Measurements from ENCODE around the gene NCOR1.
"Not testable (repeated sequence)": the region's sequence is repeated elsewhere in the genome, so short reads cannot be mapped to it uniquely, and the experiment has no call there.

Gene NCOR1

DNA sequence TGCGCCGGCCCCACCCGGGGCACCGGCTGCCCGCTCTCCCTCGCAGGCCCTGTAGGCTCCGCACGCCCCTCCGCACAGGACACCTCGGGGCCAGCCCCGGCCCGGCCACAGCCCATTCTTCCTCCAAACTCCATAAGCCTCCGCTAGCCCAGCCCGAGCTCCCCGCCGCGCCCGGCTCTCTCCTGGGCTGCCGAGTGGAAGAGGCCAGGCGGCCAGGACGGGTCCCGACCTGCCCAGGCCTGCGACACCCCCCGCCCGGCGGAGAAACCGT lies 397 bp downstream of the NCOR1 start:
- no peak for DNase-seq (ENCODE audit: low read depth)

DNA sequence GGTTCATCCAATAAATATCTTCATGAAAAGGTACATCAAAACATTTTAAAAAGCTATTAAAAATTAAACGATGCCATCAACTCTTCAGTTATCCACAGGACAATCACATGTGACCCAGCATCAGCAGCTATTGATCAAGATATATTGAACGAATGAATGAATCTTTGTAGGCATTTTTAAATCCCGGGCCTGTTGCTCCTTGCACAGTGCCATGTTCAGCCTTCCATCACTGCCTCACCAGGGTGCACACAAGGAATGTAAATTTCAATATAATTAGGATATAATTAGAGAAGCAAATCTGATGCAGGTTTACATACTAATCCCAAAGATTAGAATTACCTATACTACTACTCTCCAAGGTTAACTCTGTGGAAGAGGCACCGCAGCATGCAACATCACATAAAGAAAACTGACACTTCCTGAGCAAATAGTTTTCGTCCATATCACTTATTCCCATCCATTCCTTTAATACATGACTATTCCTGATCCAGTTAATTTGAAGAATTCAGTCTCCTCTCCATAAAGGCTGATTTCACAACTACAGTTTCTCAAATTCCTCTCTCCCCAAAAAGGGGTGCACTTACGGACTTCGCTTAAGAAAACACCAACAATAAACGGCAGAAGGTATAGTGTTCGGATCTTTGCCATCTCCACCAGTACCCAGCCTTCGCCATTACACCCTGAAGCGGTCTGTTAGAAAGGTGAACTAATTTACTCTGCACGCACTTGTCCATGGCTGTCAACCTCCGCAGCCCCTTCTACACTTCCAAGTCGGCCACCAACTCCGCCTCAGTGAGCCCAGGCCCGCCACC lies 938 bp downstream of the NCOR1 start:
- no peak for DNase-seq (ENCODE audit: low read depth)

DNA sequence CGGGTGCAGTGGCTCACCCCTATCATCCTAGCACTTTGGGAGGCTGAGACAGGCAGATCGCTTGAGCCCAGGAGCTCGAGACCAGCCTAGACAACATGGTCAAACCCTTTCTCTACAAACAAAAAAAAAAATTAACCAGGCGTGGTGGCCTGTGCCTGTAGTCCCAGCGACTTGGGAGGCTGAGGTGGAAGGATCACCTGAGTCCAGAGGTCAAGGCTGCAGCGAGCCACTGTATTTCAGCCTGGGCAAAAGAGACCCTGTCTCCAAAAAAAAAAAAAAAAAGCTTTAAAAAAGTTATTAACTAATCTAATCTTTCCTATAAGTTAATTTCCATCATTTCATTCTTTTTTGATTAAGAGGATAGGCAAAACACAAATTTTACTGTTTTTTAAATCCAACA lies 2.5 kb downstream of the NCOR1 start:
- no peak for DNase-seq (ENCODE audit: low read depth)

DNA sequence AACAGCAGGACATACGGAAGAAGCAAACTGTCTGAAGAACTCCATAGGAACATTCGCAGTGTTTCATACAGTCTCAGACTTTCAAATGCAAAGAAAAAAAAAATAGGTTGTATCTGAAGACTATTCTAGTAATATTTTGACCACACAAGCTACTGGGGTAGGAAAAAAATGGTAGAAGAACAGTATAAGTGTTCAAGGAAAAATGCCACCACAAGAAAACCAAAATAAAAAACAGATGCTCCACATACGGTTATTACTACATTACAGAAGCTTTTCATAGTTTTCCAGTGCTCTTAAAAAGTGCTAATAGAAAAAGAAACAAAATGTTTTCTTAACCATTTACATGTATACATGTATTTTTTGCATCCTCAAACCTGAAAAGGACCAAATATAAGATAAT lies 3.7 kb downstream of the NCOR1 start:
- no peak for DNase-seq (ENCODE audit: low read depth)

DNA sequence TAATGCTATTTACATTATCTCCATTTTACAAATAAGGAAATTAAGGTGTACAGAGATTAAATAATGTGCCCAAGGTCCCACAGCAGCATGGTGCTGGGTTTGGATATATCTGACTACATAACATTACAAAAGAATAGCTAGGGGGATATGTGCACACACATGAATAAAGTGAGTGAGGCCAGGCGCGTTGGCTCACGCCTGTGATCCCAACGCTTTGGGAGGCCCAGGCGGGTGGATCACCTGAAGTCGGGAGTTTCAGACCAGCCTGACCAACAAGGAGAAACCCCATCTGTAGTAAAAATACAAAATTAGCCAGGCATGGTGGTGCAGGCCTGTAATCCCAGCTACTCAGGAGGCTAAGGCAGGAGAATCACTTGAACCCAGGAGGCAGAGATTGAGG lies 10.6 kb downstream of the NCOR1 start:
- not testable (repeated sequence) for DNase-seq (ENCODE audit: low read depth)

DNA sequence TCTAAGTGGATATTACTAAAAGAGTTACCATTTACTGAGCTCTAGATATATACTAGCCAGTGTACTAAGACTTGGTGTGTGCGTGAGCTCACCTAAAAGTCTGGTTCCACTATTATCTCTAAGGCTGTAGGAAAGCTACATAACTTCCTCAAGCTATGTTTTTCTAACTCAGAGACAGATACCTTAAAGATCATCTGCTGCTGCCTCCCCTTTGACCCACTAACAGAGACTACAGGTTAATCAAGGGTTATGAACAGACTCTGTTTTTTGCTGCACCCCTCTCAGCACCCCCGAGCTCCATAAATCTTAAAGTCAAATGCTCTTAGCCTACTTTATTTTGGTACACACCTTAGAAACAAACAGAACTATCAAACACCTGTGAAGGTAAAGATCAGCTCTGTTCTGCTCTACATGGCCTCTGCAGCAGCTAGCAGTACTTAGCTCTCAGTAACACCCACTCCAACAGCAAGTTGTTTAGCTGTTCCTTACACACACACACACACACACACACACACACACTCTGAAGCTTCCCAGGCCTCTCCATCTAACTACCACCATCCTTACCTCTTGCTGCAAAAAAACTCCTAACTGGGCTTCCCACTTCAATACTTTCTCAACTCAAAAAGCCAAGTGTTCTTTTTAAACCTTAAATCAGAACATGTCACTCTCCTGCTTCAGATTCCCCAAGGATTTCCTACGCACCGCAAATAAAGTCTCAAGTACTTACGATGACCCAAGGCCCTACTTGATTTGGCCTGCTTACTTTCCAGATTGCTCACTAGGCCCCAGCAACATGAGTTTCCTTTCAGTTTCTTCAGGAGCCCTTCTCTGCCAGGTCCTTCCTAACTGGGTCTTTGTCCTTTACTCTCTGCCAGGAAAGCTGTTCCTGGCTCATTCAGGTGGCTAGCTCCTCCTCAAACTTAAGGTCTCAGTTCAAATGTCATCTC lies 12.5 kb downstream of the NCOR1 start:
- DNase-seq (ENCODE audit: low read depth), result not testable (repeated sequence)

DNA sequence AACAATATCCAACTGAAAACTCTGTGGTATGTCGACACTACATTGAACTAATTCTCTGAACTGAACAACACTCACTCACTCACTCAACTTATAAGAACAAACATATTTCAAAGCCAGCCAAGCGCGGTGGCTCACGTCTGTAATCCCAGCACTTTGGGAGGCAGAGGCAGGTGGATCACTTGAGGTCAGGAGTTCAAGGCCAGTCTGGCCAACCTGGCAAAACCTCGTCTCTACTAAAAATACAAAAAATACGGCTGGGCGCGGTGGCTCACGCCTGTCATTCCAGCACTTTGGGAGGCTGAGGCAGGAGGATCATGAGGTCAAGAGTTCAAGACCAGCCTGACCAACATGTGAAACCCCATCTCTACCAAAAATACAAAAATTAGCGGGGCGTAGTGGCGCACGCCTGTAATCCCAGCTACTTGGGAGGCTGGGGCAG lies 13.6 kb downstream of the NCOR1 start:
- not testable (repeated sequence) for DNase-seq (ENCODE audit: low read depth)

DNA sequence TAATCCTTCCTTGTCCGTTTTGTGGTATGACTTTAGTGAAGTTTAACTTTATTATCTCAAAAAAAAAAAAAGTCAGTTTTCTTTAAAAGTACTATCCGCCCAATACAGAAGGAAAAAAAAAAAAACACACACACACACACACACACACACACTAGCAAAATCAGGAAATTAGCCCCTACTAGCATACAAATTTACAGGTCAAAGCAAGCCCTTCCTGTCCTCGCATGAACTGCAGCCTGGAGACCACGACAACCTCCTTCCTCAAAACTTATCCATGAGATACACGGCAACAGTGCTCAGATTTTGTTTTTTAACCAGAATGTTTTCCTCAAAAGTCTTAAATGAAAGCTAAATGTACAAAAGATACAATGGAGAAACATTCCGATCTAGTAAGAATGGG lies 16.2 kb downstream of the NCOR1 start:
- DNase-seq (ENCODE audit: low read depth), result no peak

- DNase-seq (ENCODE audit: low read depth), result no peak
Measured at GRCh38 chr17:16197276-16197675, 18.1 kb downstream of the NCOR1 start.

- not testable (repeated sequence) for DNase-seq (ENCODE audit: low read depth)
Measured at GRCh38 chr17:16194307-16194835, 21.0 kb downstream of the NCOR1 start.

GRCh38 chr17:16191604-16192003 lies 23.7 kb downstream of the NCOR1 start:
- DNase-seq (ENCODE audit: low read depth), result no peak

GRCh38 chr17:16190703-16191360 lies 24.5 kb downstream of the NCOR1 start:
- no peak for DNase-seq (ENCODE audit: low read depth)

DNA sequence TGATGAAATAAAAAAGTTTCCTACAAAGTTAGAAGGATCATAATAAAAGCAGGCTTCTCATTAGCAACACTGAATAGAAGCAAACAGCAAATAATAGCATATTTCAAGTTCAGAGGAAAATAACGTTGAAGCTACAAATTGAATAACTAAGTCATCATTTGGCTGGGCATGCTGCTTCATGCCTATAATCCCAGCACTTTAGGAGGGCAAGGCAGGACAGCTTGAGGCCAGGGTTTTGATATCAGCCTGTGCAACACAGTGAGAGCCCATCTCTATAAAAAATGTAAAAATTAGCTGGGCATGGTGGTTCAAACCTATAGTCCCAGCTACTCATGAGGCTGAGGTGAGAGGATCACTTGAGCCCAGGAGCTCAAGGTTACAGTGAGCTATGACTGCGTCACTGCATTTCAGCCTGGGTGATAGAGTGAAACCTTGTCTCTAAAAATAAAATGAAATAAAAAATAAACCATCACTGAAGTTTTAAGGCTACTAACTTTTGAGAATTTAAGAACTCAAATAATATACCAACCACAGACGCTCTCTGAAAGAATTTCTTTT lies 25.5 kb downstream of the NCOR1 start:
- DNase-seq (ENCODE audit: low read depth), result no peak

GRCh38 chr17:16187642-16188041 lies 27.7 kb downstream of the NCOR1 start:
- no peak for DNase-seq (ENCODE audit: low read depth)

GRCh38 chr17:16181581-16181980 lies 33.8 kb downstream of the NCOR1 start:
- no peak for DNase-seq (ENCODE audit: low read depth)

DNA sequence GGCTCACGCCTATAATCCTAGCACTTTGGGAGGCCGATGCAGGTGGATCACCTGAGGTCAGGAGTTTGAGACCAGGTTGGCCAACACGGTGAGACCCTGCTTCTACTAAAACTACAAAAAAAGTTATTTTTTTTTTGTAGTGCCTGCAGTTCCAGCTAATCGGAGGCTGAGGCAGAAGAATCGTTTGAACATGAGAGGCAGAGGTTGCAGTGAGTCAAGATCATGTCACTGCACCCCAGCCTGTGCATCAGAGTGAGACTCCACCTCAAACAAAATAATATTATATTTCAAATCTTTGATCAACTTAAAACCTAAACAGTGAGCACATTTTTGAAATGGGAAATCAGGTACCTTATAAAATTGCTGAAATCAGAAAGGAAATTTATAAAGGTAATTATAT lies 36.5 kb downstream of the NCOR1 start:
- no peak for DNase-seq (ENCODE audit: low read depth)

DNA sequence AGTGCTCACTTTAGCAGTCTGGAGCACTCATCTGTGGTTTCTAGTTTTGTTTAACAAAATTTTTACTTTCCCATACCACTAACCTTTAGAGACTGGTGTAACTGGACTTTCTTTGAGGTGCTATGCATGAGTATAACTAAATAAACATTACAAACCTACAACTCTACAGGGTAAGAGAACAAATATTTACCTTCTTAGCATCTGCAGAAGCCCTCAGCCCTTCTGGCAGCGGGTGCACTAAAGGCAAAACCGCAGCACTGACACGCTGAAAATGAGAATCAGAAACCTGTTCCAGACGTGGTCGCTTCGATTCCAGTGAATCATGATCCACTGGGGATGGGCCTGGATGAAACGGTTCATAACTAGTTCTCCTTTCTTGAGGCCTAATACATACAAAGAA lies 43.7 kb downstream of the NCOR1 start:
- no peak for DNase-seq (ENCODE audit: low read depth)

- not testable (repeated sequence) for DNase-seq (ENCODE audit: low read depth)
Measured at GRCh38 chr17:16166766-16167165, 48.6 kb downstream of the NCOR1 start.

- DNase-seq (ENCODE audit: low read depth), result no peak
Measured at GRCh38 chr17:16158714-16159113, 56.6 kb downstream of the NCOR1 start.

- no peak for DNase-seq (ENCODE audit: low read depth)
Measured at GRCh38 chr17:16155536-16155935, 59.8 kb downstream of the NCOR1 start.

DNA sequence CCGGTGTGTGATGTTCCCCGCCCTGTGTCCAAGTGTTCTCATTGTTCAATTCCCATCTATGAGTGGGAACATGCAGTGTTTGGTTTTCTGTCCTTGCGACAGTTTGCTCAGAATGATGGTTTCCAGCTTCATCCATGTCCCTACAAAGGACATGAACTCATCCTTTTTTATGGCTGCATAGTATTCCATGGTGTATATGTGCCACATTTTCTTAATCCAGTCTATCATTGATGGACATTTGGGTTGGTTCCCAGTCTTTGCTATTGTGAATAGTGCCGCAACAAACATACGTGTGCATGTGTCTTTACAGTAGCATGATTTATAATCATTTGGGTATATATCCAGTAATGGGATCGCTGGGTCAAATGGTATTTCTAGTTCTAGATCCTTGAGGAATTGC lies 63.0 kb downstream of the NCOR1 start:
- DNase-seq (ENCODE audit: low read depth), result not testable (repeated sequence)

- DNase-seq (ENCODE audit: low read depth), result peak; percentile 50
Measured at GRCh38 chr17:16150251-16150856, 65.0 kb downstream of the NCOR1 start.

Data from HS-5 (cell line).